Parathyroid adenoma (tissue), 2 donors: Measurements from ENCODE around the gene PGAP6.
"Not testable (repeated sequence)": the region's sequence is repeated elsewhere in the genome, so short reads cannot be mapped to it uniquely, and the experiment has no call there.

ENCODE experiments used
- H2AFZ ChIP-seq: fragments of 300-600 bp; sonication (generic); one replicate; pipeline ENCODE4 v1.7.0; 2017; ENCODE audit warnings: antibody characterized with exemption, mild to moderate bottlenecking
- H3K27ac ChIP-seq: fragments of 300-600 bp; sonication (generic); one replicate; pipeline ENCODE4 v1.7.0; 2017
- H3K27me3 ChIP-seq: fragments of 300-600 bp; sonication (generic); one replicate; pipeline ENCODE4 v1.7.0; 2017; ENCODE audit warnings: low read length; ENCODE audit not compliant: control insufficient read depth, insufficient read depth
- H3K36me3 ChIP-seq: fragments of 300-600 bp; sonication (generic); one replicate; pipeline ENCODE4 v1.7.0; 2017; ENCODE audit warnings: low read length; ENCODE audit not compliant: control insufficient read depth, insufficient read depth
- H3K4me1 ChIP-seq: fragments of 300-600 bp; sonication (generic); one replicate; pipeline ENCODE4 v1.7.0; 2017; ENCODE audit warnings: control low read depth
- H3K4me2 ChIP-seq: fragments of 300-600 bp; sonication (generic); one replicate; pipeline ENCODE4 v1.7.0; 2017; ENCODE audit warnings: low read length
- H3K4me3 ChIP-seq: fragments of 300-600 bp; sonication (generic); one replicate; pipeline ENCODE4 v1.7.0; 2017; ENCODE audit warnings: low read depth, low read length
- H3K79me2 ChIP-seq: fragments of 300-600 bp; sonication (generic); one replicate; pipeline ENCODE4 v1.7.0; 2017; ENCODE audit warnings: control low read depth
- H3K9ac ChIP-seq: fragments of 300-600 bp; sonication (generic); one replicate; pipeline ENCODE4 v1.7.0; 2017; ENCODE audit warnings: mild to moderate bottlenecking
- H3K9me3 ChIP-seq: fragments of 300-600 bp; sonication (generic); one replicate; pipeline ENCODE4 v1.7.0; 2017; ENCODE audit warnings: low read length; ENCODE audit not compliant: control insufficient read depth
- TF ChIP-seq, protein P1 (sequence below): fragments of 300-600 bp; sonication (generic); IDR thresholded peaks from one replicate; pipeline ENCODE4 v1.7.0; 2017; ENCODE audit warnings: antibody characterized with exemption, mild to moderate bottlenecking
- donor health status: primary hyperparathyroidism.

The PGAP6 gene

DNA sequence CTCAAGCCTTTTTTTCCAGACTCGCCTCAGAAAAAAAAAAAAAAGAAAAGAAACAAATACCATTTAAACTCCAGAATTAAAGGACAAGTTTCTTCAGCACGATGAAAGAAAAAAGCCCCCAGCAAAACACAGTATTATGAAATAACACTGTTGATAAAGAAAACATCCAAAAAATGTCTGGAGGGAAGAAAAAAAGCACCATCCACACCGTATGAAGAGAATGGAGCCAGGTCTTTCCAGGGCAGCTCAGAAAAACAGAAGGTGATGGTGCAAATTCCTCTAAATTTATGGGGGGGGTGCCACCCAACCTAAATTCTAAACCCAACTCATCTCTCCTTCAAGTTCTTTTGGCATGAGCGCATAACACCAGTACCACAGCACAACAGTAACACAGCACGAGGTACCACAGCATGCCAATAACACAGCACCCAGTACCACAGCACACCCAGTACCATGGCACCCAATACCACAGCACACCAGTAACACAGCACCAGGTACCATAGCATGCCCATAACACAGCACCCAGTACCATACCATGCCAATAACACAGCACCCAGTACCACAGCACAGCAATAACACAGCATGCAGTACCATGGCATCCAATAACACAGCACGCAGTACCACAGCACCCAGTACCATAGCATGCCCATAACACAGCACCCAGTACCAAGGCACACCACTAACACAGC lies 48.2 kb downstream of the PGAP6 start:
- Histone ChIP-seq H3K9me3 (no peaks in the 10 kb centered on the region), H3K4me2 (no peak overlapping the region), H3K36me3 (no peaks in the 10 kb centered on the region), H2AFZ (no peak overlapping the region), H3K4me3 (no peak overlapping the region), H3K79me2 (peaks cover 42% of the 10 kb centered on the region), H3K4me1 (peaks cover 3% of the 10 kb centered on the region), H3K9ac (no peak overlapping the region), H3K27me3 (no peaks in the 10 kb centered on the region), H3K27ac (no peak overlapping the region)
- TF ChIP-seq, protein P1, sequence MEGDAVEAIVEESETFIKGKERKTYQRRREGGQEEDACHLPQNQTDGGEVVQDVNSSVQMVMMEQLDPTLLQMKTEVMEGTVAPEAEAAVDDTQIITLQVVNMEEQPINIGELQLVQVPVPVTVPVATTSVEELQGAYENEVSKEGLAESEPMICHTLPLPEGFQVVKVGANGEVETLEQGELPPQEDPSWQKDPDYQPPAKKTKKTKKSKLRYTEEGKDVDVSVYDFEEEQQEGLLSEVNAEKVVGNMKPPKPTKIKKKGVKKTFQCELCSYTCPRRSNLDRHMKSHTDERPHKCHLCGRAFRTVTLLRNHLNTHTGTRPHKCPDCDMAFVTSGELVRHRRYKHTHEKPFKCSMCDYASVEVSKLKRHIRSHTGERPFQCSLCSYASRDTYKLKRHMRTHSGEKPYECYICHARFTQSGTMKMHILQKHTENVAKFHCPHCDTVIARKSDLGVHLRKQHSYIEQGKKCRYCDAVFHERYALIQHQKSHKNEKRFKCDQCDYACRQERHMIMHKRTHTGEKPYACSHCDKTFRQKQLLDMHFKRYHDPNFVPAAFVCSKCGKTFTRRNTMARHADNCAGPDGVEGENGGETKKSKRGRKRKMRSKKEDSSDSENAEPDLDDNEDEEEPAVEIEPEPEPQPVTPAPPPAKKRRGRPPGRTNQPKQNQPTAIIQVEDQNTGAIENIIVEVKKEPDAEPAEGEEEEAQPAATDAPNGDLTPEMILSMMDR: no peak

DNA sequence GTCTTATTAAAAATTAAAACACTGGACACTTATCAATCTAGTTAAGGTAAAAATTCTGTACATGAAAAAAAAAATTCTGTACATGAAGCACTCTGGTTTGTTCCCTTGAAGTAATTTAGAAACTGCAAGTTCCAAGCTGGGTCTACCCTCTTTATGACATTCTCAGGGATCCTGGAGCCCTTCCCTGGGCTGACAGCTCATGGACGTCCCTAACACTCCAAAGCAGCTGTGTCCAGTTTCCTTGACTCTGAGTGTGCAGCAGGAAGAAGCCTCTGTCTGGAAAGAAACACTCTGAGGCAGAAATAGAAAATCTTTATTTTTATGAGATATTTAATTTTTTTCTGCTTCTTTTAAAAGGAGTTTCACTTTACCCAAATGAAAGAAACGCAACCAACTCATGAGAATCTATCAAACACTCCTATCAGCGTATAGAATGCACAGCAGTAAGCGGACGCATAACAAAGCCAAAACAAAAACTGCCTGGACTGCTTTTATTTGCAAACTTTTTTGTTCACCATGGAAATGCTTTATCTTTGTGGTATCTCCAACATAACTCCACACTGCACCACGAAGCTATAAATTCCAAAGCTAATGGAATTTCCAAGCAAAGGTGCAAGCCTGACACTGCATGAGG lies 50.5 kb downstream of the PGAP6 start:
- not testable (repeated sequence) for H3K4me3 ChIP-seq, H3K4me2 ChIP-seq, H3K27ac ChIP-seq, H3K4me1 ChIP-seq, H3K27me3 ChIP-seq, H3K36me3 ChIP-seq, H2AFZ ChIP-seq, H3K9me3 ChIP-seq, H3K9ac ChIP-seq
- H3K79me2 ChIP-seq: peaks cover 40% of the 10 kb centered on the region

- H3K9ac ChIP-seq: no peak overlapping the region
- no peaks in the 10 kb centered on the region for H3K9me3 ChIP-seq
- H3K27ac ChIP-seq: no peak overlapping the region
- peaks cover 3% of the 10 kb centered on the region for H3K4me1 ChIP-seq
- H2AFZ ChIP-seq: no peak overlapping the region
- H3K79me2 ChIP-seq: peaks cover 38% of the 10 kb centered on the region
- H3K36me3 ChIP-seq: no peaks in the 10 kb centered on the region
- no peak overlapping the region for H3K4me3 ChIP-seq
- TF ChIP-seq, protein P1: no peak
- H3K4me2 ChIP-seq: no peak overlapping the region
- H3K27me3 ChIP-seq: no peaks in the 10 kb centered on the region
These were observed 51.0 kb downstream of the PGAP6 start for GRCh38 chr16:330741-331140.

GRCh38 chr16:325375-326145 lies 56.2 kb downstream of the PGAP6 start:
- Histone ChIP-seq H2AFZ (no peak overlapping the region), H3K27ac (no peak overlapping the region), H3K9ac (no peak overlapping the region), H3K4me1 (no peaks in the 10 kb centered on the region), H3K4me3 (no peak overlapping the region), H3K9me3 (no peaks in the 10 kb centered on the region), H3K79me2 (peaks cover 42% of the 10 kb centered on the region), H3K4me2 (no peak overlapping the region), H3K27me3 (no peaks in the 10 kb centered on the region), H3K36me3 (no peaks in the 10 kb centered on the region)
- TF ChIP-seq, protein P1: no peak
